SU-DHL-6 (cell line): ENCODE data around the gene TMEM221.

Experiments used
- EZH2phosphoT487 ChIP-seq: fragments of 200-600 bp; sonication (generic), shearing (Covaris generic); conservative IDR thresholded peaks from 2 replicates; pipeline ENCODE4 v1.6.1; 2018; ENCODE audit warnings: mild to moderate bottlenecking, antibody characterized with exemption, low read length, moderate library complexity, mixed read lengths
- TF ChIP-seq, protein P1 (sequence below): fragments of 200-600 bp; sonication (generic); IDR thresholded peaks from one replicate; pipeline ENCODE4 v1.5.1; 2017; ENCODE audit warnings: antibody characterized with exemption, mild to moderate bottlenecking, low read length, moderate library complexity; ENCODE audit not compliant: insufficient read depth, poor library complexity, severe bottlenecking

GRCh38 chr19:17487284-17488121 lies 39.0 kb upstream of the TMEM221 start:
- TF ChIP-seq, protein P1, sequence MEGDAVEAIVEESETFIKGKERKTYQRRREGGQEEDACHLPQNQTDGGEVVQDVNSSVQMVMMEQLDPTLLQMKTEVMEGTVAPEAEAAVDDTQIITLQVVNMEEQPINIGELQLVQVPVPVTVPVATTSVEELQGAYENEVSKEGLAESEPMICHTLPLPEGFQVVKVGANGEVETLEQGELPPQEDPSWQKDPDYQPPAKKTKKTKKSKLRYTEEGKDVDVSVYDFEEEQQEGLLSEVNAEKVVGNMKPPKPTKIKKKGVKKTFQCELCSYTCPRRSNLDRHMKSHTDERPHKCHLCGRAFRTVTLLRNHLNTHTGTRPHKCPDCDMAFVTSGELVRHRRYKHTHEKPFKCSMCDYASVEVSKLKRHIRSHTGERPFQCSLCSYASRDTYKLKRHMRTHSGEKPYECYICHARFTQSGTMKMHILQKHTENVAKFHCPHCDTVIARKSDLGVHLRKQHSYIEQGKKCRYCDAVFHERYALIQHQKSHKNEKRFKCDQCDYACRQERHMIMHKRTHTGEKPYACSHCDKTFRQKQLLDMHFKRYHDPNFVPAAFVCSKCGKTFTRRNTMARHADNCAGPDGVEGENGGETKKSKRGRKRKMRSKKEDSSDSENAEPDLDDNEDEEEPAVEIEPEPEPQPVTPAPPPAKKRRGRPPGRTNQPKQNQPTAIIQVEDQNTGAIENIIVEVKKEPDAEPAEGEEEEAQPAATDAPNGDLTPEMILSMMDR = no peak
- no peak for TF ChIP-seq EZH2phosphoT487
